Raji (cell line): ENCODE measurements around the gene TMED7.

Source experiments
- POLR2A ChIP-seq: IDR thresholded peaks from 2 replicates; pipeline ENCODE4 v1.6.1; 2011; ENCODE audit warnings: low read depth, low read length, control low read depth; ENCODE audit not compliant: insufficient read depth

The TMED7 gene

DNA sequence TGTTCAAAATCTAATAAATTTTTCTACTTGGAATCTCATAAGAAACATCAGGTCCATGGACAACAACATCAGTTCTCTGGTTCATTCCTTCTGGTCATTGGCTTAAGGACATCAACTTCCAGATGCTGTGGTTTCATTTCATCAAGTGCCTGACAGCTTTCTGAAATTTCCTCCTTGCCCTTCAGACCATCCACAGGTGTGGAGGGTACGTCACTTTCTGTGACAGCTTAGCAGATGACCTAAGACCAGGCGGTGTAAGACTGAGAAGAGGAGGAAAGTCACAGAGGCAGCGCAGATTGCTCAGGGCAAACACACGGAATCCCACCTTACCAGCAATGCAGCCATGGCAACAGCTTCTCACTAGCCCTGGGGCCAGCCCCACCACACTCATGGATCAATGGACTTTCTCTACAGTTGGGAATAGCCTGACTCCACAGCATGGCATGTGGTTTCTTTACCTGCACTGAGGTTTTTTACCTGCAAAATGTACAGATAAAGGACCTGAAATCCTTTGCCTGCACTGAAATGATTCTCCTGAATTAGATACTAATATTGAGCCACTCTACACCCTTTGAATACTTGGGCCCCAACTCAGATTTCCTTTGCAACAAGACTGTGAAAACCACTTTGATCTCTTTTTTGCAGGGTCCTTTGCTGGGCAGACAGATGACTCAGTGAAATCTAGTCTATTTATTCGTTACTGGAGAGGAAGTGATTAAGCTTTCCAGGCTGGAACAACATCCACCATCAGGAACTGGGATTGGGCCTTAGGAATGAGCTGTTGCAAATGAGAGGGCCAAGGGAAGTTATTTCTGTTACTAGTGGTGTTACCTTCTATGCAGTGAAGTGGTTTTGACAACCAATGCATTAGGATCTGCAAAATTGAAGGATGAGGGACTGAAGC, 50.4 kb downstream of the TMED7 start:
- TF ChIP-seq POLR2A, result no peak

DNA sequence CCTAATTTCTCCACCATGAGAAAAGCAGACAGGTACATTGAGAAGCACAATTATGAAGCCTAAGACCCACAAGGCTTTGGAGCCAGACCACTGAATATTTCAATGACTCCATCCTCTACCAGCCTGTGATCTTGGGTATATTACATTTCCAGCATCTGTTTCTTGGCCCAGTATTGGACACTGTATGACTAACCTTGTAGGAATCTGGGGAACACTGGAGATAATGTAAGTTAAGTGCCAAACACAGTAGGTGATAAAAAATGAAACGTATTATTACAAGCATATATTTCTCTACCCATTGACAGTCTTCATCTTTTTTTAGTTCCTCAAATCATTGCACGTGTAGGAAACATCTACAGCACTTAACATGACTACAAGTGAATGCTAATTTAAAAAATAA, 52.7 kb downstream of the TMED7 start:
- no peak for TF ChIP-seq POLR2A

DNA sequence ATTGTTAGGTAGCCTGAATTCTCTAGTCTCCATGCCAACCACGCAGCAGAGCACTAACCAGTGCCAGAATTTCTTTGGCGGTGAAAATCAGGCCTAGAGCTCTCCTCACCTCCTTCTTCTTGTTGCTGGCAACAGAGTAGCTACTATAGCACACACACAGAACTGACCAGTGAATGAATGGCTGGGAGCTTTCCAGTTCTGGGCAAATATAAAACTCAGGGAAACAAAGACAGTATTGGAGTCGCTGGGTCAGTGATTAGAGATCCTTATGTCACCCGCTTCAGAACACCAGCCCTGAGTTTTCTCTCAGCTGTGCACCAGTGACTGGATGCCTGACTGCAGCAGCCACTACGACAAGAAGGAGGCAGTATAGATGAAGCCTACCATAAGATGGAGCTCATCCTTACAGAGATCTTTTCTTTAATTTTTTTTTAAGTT, 54.4 kb downstream of the TMED7 start:
- TF ChIP-seq POLR2A, result no peak

DNA sequence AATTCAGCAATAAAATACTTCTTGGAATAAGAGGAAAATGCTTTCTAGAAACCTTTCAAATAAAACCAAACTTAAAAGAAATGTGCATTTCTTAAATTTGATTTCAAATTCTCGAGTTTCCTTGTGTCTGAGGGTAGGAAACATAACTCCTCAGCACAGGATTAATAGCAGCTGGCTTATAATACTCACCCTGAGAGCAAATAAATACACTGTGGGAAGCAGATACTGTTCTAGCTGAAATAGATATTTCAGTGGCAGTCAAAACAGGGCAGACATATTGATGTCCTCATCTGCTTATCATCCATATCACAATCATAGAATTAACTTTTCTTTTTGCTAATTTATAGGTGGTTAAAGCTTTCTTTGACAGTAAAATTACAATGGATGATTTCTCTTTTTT, 57.2 kb downstream of the TMED7 start:
- no peak for TF ChIP-seq POLR2A

DNA sequence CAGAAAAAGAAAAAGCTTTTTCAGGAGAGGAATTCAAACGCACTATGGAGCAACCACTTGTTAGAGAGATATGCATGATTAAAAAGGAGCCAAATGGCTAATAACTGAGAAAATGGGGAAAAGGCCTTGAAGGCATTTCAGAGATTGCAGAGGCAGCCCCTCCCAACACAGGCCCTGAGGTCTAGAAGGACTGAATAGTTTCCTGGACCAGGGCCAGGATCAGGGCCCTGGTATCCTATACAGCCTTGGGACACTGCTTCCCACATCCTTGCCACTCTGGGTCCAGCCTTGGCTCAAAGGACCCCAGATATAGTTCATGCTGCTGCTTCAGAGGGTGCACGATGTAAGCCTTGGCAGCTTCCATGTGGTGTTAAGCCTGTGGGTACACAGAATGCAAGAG, 60.6 kb downstream of the TMED7 start:
- TF ChIP-seq POLR2A, result no peak
